GM19324 (cell line): ENCODE results near the gene BOLA3.
"Not testable (repeated sequence)": the region's sequence is repeated elsewhere in the genome, so short reads cannot be mapped to it uniquely, and the experiment has no call there.

Experiments
- ATAC-seq: cut with Tn5 transposase; IDR thresholded peaks from one replicate; pipeline ENCODE4 v1.9.1; 2021; ENCODE audit warnings: mild to moderate bottlenecking, moderate library complexity; ENCODE audit not compliant: unreplicated experiment, low FRiP score

Gene BOLA3, protein sequence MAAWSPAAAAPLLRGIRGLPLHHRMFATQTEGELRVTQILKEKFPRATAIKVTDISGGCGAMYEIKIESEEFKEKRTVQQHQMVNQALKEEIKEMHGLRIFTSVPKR

DNA sequence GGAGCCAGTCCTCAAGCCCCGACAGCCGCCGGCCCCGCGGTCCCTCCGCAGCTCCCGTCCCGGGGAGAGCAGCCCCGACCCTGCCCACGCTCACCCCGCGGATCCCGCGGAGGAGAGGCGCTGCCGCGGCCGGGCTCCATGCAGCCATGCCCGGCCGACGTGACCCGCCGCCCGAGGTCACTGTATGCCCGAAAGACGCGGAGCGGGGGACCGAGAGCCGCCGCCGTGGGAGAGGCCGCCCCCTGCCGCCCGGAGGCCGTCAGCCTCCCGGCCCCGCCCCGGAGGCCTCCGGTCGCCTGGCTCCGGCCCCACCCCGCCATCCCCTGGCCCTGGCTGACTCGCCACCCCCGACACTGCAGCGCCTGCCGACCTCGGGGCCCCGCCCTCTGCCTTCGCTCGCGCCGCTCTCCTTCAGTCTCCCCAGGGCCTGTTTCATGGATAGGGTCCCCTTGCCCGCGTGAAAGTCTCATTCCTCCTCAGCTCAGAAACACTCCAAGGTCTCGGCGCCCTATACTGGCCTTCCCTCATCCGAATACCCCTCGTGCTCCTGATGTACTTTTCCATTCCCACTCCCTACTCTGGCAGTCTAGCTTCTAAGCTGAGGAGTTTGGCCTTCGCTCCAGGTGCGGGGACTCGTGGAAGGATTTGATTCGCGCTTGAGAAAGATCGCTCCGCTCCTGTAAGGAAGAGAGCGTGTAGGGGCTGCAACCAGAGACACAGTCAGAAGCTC lies at the start of gene BOLA3:
Gene BOLA3, minus strand, starts transcription at position 186 of the 730 bp plus-strand sequence. Its CDS starts 38 bp downstream, at position 148.
- peak; percentile 92 for ATAC-seq

DNA sequence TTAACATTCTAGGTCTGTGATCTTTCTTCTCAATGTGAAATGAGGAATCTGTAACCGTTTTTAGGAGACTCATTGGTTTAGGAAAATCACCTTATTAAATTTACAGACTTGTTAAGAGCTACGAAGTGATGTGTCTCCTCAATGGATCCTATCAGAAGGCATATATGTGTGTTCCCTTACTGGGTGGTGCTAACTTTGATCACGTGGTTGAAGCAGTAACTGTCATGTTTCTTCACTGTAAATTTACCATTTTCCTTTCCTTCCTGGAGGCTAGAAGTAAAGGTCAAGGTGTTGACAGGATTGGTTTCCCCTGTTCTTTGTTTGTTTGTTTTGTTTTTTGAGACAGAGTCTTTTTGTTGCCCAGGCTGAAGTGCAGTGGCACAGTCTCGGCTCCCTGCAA lies 49.3 kb upstream of the BOLA3 start:
- no peak for ATAC-seq

DNA sequence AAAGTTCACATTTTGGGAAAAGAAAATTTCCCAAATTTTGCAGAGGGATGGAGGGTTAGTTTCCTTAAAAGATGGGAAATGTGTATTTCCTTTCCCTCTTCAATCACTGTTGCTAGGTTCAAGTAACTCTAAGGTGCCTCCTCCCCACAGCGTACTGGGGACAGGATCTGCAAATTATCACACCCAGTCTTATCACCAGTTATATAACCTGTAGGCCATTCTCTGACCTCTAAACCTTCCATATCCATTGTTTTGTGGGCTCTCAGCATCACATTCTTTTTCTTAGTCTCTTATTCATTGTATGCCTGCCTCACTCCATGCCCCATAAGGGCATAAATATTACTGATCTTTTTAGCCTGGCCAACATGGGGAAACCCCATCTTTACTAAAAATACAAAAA lies 47.1 kb upstream of the BOLA3 start:
- ATAC-seq: no peak

DNA sequence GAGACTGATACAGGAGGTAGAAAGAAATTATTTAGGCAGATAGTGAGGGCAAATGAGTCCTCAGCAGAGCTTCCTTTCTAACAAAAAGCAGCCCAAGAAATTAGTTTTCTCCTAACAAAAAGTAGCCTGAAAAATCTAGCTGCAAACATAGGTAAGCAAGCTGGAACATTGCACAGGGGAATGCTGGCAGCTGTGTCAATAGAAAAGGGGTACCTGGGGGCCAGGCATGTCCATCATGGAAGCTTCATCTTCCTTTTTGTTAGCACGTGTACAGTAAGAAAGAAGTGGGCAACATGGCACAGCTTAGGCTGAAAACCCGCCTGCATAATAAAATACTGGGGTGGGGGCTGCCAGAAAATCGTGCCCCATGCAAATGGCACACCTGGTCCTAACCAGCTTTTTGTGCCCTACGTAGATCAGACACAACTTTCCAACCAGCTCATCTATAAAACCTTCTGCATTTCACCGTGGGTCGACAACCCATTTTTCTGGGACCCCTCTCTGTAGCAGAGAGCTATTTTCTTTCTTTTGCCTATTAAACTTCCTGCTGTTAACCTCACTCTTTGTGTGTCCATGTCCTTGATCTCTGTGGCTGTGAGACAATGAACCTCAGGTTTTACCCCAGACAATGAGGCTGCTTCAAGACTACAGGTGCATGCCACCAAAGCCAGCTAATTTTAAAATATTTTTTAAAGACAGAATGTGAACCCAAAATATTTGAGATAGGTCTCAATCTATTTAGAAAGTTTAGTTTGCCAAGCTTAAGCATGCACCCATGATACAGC lies 44.1 kb upstream of the BOLA3 start:
- ATAC-seq: no peak

DNA sequence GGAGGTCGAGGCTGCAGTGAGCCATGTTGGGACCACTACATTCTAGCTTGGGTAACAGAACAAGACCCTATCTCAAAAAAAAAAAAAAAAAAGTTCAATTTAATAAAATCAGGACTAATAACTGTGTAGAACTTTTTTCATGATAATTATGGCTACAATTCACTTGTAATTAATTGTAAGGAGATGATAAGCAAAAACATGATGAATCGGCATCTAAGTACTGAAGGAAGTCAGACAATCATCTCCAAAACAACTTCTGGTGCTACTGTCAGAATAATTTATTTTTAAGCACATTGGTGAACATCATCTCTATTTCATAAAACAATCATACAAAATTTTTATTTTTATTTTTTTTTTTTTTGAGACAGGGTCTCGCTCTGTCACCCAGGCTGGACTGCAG lies 41.0 kb upstream of the BOLA3 start:
- ATAC-seq: no peak

DNA sequence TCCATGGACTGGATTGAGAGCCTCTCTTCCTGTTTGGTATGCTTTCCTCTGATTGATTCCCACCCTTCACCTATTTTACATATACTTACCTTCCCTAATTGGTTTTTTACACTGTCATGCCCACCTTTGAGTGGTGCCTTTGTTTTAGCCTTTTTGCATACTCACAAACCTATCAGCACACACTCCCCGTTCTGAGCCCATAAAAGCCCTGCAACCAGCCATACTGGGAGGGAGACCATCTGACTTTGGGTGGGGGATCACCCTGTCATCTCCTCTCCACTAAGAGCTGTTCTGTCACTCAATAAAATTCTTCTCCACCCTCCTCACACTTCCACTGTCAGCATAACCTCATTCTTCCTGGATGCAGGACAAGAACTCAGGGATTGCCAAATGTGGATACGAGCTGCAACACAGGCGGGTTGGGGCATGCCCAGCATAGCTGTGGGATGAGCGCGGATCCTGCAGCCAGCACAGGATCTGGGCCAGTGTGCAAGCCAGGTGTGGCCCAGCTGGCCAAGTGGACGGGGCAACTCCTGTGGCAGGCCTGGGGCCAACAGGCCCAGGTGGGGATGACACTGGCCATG lies 40.4 kb upstream of the BOLA3 start:
- ATAC-seq: no peak

DNA sequence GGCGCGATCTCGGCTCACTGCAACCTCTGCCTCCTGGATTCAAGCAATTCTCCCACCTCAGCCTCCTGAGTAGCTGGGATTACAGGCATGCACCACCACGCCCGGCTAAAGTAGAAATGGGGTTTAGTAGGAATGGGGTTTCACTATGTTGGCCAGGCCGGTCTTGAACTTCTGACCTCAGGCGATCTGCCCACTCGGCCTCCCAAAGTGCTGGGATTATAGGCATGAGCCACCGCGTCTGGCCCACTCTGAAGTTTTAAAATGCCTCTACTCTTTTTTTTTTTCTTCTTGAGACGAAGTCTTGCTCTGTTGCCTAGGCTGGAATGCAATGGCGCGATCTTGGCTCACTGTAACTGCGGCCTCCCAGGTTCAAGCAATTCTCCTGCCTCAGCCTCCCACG lies 39.0 kb upstream of the BOLA3 start:
- not testable (repeated sequence) for ATAC-seq

DNA sequence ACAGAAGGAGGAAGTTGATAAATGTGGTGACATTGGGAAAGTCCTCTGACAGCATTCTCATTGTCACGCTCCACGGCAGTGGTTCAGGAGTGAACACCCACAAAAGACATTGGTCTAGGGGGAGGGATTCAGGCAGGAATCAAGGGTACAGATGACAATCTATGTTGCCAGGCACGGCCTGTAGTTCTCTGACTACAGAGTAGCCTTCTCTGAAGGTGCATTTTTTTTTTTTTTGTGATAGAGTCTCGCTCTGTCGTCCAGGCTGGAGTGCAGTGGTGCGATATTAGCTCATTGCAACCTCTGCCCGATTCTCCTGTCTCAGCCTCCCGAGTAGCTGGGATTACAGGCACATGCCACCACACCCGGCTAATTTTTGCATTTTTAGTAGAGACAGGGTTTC lies 38.3 kb upstream of the BOLA3 start:
- ATAC-seq: no peak

DNA sequence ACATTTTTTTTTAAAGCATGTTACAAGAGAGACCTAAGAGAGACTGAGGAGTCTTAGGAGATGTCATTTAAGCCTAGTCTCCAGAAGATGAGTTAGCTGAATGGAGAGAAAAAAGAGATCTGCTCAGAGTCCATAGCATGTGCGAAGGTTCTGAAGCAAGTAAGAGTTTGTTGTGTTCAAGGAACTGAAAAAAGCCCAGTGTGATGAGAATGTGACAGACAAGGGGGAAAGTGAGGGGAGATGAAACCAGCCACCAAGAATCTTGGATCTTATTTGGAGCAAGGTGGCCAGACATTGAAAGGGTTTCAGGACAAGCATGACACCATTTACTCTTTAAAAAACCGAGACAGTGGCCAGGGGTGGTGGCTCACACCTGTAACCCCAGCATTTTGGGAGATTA lies 36.2 kb upstream of the BOLA3 start:
- ATAC-seq: no peak

DNA sequence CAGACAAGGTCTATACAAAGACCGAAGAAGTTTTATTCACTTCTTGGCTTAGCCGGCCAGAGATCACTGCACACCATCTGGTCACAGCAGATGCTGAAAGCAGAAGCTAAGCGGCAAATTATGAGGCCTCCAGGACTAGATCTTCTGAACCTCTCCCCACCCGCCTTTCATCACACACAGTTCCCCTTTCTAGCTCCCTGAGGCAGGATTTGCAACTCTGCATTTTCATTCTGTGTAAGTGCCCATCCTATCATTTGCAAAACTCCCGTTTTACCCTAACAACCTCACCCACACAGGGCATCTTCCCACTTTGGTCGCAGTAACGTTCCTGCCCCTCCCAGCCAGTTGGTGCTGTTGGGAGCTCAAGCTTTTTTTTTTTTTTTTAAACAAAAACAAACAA lies 34.0 kb upstream of the BOLA3 start:
- ATAC-seq: peak; percentile 26

DNA sequence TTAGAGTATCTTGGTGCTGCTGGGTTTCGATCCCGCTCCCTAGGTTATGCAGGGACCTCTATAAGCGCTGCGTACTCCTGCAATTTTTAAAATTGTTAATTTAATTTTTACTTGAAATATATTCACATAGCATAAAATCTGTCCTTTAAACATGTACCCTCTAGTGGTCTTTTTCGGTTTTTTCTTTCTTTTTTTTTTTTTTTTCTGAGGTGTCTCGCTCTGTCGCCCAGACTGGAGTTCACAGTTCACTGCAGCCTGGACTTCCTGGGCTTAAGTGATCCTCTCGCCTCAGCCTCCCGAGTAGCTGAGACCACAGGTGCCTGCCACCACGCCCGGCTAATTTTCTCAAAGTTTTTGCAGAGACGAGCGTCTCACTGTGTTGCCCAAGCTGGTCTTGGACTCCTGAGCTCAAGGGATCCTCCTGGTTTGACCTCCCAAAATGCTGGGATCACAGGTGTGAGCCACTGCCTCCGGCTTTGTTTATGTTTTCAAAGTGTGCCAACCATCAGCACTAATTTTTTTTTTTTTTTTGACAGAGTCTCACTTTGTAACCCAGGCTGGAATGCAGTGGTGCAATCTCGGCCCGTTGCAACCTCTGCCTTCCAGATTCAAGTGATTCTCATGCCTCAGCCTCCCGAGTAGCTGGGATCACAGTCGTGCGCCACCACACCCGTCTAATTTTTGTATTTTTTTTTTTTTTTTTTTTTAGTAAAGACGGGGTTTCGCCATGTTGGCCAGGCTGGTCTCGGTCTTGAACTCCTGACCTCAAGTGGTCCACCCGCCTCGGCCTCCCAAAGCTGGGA lies 31.6 kb upstream of the BOLA3 start:
- ATAC-seq: peak; percentile 5

DNA sequence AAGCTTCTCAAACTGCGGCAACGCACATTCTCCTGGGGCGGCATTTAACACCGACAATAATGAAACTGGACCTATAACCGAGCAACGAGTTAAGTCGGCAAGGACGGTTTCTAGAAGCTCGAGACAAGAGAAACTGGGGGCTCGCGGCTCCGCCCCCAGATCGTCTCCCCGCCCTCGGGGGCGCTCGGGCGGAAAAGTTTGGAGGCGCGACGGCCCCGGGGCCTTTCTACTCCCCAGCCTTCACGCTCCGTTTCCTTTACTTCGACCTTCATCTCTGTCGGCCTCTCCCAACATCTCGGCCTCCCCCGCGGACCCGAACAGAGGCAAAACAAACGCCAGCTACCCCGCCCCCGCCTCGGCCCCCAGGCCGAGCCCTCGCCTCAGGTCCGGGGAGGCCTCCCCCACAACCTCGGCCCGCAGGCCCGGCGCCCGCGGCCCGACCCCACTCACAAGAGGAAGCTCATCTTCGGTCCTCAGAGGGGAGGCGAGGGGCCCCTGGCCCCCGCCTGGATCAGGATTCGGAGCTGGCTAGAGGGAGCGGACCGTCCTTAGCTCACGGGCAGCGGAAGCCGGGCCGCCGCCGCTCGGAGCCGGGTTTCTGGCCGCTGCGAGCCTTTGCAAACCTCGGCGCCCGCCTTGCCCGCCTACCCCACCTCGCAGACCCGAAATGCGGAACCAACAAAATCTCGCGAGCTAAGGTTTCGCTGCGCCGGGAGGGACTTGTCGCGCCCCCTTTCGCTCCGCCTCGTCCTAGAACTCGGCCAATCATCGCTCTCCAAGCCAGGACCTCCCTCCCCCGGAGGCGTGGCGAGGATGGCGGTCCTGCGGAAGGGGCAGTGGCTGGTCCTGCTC lies 30.7 kb upstream of the BOLA3 start, which contains the start of gene MOB1A:
Gene MOB1A, minus strand, starts transcription at position 669 of the 852 bp plus-strand sequence. Its CDS starts 205 bp downstream, at position 464.
- ATAC-seq: peak; percentile 82

DNA sequence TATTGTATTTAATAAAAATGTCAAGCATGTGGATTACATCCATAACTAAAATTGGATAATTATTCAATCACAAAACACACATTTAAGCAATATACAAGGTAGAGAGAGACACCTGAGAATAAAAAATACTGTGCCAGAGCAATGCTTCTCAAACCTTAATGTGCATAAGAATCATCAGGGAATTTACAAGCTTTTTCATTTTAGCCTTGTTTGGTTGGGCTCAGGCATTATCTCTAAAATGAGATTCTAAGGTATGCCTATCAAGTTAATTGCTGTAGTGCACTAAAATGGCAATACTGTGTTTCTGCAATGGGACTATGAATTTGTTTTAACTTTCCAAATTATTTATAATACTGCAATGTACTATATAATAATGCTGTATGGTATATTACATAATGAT lies 30.0 kb upstream of the BOLA3 start:
- ATAC-seq: no peak

DNA sequence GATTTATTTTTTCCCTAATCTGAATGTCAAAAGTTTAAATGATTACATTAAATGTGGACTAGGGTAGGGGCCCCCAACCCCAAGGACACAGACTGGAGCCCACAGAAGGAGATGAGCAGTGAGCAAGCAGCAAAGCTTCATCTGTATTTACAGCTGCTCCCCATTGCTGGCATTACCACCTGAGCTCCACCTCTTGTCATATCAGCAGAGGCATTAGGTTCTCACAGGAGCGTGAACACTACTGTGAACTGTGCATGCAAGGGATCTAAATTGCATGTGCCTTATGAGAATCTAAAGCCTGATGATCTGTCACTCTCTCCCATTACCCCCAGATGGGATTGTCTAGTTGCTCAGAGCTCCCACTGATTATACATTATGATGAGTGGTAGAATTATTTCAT lies 27.2 kb upstream of the BOLA3 start:
- ATAC-seq: no peak

DNA sequence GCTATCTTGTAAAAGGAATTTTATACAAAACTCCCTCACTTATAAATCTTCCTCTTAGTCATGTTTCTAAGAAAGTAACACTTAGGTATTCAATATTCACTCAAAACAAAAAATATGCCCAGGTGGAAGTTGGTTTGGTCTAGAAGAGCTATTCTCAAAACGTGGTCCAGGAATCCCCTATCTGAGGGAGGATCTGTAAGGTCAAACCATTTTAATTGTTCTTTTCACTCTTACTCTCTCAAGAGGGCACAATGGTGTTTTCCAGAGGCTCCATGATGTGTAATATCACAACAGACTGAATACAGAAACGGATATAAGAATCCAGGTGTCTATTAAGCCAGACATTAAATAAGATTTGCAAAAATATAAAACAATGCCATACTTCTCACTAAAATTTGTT lies 21.0 kb upstream of the BOLA3 start:
- no peak for ATAC-seq

DNA sequence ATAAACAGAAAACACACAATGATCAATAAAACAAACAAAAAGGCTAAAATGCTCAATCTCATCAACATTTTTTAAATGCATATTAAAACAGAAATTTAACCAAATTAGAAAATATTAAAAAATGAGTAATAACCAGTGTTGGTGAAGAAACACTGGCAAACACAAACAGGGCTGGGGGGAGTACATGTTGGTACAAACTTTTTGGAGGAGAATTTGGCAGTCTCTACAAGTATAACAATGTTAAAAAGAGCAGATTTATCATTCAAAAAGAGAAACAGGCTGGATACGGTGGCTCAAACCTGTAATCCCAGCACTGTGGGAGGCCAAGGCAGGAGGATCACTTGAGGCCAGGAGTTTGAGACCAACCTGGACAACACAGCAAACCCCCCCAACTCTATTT lies 17.0 kb upstream of the BOLA3 start:
- no peak for ATAC-seq

DNA sequence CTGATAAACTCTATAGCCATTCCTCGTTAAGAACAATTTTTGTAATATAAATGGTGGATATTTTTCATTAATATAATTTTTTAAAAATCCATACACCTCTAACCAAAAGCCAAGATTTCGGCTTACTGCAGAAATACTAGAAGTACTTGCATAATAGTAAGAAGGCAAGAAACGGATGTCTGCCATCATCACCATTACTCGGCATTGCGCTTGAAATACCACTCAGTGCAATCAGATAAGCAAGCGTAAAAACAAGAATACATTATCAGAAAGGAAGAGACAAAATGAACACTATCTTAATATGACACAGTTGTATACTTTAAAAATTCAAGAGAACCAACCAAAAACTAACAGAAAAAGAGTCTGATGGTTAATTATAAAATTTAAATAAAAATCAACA lies 15.2 kb upstream of the BOLA3 start:
- no peak for ATAC-seq

DNA sequence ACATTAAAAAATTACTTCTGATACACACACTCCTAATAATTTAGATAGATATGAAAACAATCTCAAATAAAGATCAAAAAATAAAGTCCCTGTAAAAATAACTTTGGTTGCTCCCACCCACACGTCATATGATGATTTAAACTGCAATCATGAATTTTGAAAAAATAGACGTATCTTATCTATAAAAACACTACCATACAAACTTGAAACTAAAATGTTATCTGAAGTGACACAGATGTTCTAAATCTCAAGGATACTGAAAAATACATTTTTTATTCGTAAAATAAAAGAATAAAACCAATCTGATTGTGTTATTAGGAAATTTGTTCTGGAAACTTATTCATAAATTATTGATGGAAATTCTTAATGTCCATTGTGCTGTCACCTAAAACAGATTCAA lies 8.1 kb upstream of the BOLA3 start:
- no peak for ATAC-seq

DNA sequence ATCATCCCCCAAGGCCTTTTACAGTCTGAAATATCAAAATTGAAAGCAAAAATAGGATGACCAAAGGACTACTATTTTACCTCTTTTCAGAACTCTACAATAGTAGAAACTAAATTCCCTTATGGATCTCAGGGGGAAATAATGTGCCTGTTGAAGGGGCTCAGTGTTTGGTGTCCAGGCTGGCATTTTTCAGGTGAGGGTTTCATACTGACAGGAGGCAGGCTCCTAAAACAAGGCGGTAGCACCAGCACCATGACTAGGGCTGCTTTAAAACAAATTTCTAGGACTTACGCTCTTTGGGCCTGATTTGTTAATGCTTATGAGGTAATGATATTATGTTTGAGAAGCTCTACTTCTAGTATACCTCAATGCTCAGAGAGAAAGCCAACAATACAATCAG lies 5.2 kb upstream of the BOLA3 start:
- ATAC-seq: no peak
